ENCODE results near the gene PDE2A.

Gene PDE2A

DNA sequence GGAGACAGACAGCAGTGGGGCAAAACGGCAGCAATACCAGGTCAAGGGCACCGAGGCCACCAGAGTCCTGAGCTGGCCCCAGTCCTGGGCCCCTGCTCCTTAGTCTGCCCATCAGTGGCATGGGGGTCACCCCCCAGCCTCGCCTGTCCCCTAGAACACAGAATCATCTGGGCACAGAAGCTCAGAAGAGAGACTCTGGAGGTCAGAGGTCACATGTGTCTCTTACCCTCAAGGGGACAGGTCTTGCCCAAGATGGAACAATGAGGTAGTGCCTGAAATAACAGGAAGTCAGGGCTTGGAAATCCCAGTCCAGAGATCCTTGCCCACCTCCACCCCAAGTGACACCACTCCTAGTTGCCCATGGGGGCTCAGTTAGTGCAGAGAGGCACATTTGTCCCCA, 20.6 kb downstream of the PDE2A start:
- Histone ChIP-seq H3K27ac (no peak overlapping the region), H3K36me3 (ENCODE audit: insufficient read depth, low read length) (no peaks in the 10 kb centered on the region), H3K9me3 (ENCODE audit: low read depth, low read length) (no peaks in the 10 kb centered on the region), H3K9ac (ENCODE audit: insufficient read length) (no peak overlapping the region), H3K4me3 (no peak overlapping the region)
- TF ChIP-seq FOXP2 (optimal IDR thresholded peaks at IDR 0.05; ENCODE audit: control extremely low read depth, extremely low read length, insufficient read depth) (no peak), POLR2AphosphoS5 (IDR thresholded peaks at IDR 0.05; ENCODE audit: borderline replicate concordance, low read depth, low read length) (no peak), EZH2 (IDR thresholded peaks at IDR 0.05) (no peak)
- DNase-seq (ENCODE audit: low read depth, low spot score), result no peak

- Histone ChIP-seq H3K9me3 (ENCODE audit: low read depth, low read length) (no peaks in the 10 kb centered on the region), H3K9ac (ENCODE audit: insufficient read length) (no peak overlapping the region), H3K36me3 (ENCODE audit: insufficient read depth, low read length) (no peaks in the 10 kb centered on the region), H3K4me3 (no peak overlapping the region), H3K27ac (no peak overlapping the region)
- TF ChIP-seq FOXP2 (optimal IDR thresholded peaks at IDR 0.05; ENCODE audit: control extremely low read depth, extremely low read length, insufficient read depth), result no peak
- TF ChIP-seq EZH2 (IDR thresholded peaks at IDR 0.05), result no peak
- no peak for TF ChIP-seq POLR2AphosphoS5 (IDR thresholded peaks at IDR 0.05; ENCODE audit: borderline replicate concordance, low read depth, low read length)
- no peak for DNase-seq (ENCODE audit: low read depth, low spot score)
These were observed 21.2 kb downstream of the PDE2A start for GRCh38 chr11:72652873-72653630.

- no peaks in the 10 kb centered on the region for H3K9me3 ChIP-seq (ENCODE audit: low read depth, low read length)
- TF ChIP-seq FOXP2 (optimal IDR thresholded peaks at IDR 0.05; ENCODE audit: control extremely low read depth, extremely low read length, insufficient read depth) (no peak), POLR2AphosphoS5 (IDR thresholded peaks at IDR 0.05; ENCODE audit: borderline replicate concordance, low read depth, low read length) (no peak), EZH2 (IDR thresholded peaks at IDR 0.05) (no peak)
- DNase-seq (ENCODE audit: low read depth, low spot score), result no peak
- H3K36me3 ChIP-seq (ENCODE audit: insufficient read depth, low read length), result no peaks in the 10 kb centered on the region
- no peak overlapping the region for H3K9ac ChIP-seq (ENCODE audit: insufficient read length)
- H3K27ac ChIP-seq, result no peak overlapping the region
- no peak overlapping the region for H3K4me3 ChIP-seq
These were observed 22.1 kb downstream of the PDE2A start for GRCh38 chr11:72652133-72652532.

DNA sequence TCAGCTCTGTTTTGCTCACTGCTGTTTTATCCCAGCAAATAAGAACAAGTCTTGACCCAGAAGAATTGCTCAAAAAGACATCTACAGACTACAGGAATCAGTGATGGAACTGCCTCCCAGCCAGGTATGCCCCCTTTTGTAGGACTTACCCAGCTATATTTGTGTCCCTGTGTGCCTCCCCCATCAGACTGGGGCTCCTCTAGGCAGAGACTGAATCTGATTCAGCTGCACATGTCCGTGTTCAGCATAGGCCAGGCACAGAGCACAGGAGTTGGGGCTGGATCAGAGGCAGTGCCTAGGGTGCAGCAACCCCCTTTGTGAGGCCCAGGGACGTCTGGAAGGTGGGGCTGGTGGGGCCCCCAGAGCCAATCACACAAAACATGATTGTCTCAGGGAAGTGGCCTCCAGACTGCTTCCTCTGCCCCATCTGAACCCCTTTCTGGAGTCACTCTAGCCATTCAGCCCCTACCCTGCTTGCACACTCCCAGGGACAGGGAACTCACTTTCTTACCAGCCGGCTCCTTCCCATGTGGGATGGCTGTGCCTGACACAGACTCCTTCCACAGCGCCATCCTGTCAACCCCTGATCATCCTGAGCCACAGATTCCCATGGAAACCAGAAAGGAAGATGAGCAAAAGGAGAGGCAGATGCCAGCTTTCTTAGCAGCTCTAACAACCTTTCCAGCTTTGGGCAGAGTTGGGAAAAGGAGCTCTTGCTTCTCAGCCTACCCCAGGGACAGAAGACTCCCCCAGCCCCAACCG, 24.8 kb downstream of the PDE2A start:
- H3K9me3 ChIP-seq (ENCODE audit: low read depth, low read length), result no peaks in the 10 kb centered on the region
- no peak overlapping the region for H3K4me3 ChIP-seq
- no peak overlapping the region for H3K9ac ChIP-seq (ENCODE audit: insufficient read length)
- no peak for DNase-seq (ENCODE audit: low read depth, low spot score)
- H3K36me3 ChIP-seq (ENCODE audit: insufficient read depth, low read length), result no peaks in the 10 kb centered on the region
- H3K27ac ChIP-seq, result no peak overlapping the region
- TF ChIP-seq POLR2AphosphoS5 (IDR thresholded peaks at IDR 0.05; ENCODE audit: borderline replicate concordance, low read depth, low read length), result no peak
- TF ChIP-seq EZH2 (IDR thresholded peaks at IDR 0.05), result no peak
- TF ChIP-seq FOXP2 (optimal IDR thresholded peaks at IDR 0.05; ENCODE audit: control extremely low read depth, extremely low read length, insufficient read depth), result no peak

DNA sequence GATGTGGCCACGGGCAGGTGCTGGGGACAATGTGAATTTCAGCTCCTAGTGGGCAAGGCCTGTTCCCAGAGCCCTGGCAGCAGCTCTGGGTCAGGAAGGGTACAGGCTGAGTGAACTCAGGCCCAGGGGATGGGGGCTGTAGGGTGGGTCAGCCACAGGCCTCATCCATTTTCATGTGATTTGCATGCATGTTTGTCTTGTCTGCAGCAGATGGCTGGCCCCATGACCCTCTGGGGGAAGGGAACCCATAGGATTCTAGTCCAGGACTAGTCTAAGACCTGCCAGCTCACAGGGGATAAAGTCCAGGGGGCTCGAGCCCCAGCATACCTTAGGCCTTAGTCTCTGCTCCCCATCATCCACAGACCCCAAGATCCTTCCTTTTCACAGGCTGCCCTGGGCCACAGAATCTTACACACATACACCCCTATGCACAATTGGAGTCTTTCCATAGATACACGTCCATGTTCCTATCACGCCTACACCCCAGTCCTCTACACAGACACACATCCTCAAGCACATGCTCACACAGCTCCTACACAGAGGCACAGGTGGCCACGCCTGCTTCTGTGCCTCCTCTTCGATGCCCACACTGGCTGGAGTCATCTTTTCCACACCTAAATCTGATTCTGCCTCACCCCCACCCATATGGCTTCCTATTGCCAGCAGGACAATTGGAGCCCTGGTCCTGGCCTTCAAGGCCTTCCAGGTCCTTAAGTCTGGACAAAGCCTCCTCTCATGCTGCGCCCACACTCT, 25.7 kb downstream of the PDE2A start:
- no peak overlapping the region for H3K9ac ChIP-seq (ENCODE audit: insufficient read length)
- H3K27ac ChIP-seq, result no peak overlapping the region
- no peak overlapping the region for H3K4me3 ChIP-seq

GRCh38 chr11:72647882-72648281, 26.3 kb downstream of the PDE2A start:
- no peak overlapping the region for H3K27ac ChIP-seq
- DNase-seq (ENCODE audit: low read depth, low spot score), result no peak
- no peaks in the 10 kb centered on the region for H3K9me3 ChIP-seq (ENCODE audit: low read depth, low read length)
- H3K9ac ChIP-seq (ENCODE audit: insufficient read length), result no peak overlapping the region
- no peak for TF ChIP-seq EZH2 (IDR thresholded peaks at IDR 0.05)
- TF ChIP-seq FOXP2 (optimal IDR thresholded peaks at IDR 0.05; ENCODE audit: control extremely low read depth, extremely low read length, insufficient read depth), result no peak
- H3K36me3 ChIP-seq (ENCODE audit: insufficient read depth, low read length), result no peaks in the 10 kb centered on the region
- H3K4me3 ChIP-seq, result no peak overlapping the region

More for the DNA sequence above, 25.7 kb downstream of the PDE2A start:
- no peaks in the 10 kb centered on the region for H3K9me3 ChIP-seq (ENCODE audit: low read depth, low read length)
- no peak for TF ChIP-seq FOXP2 (optimal IDR thresholded peaks at IDR 0.05; ENCODE audit: control extremely low read depth, extremely low read length, insufficient read depth)
- TF ChIP-seq EZH2 (IDR thresholded peaks at IDR 0.05), result no peak
- no peak for TF ChIP-seq POLR2AphosphoS5 (IDR thresholded peaks at IDR 0.05; ENCODE audit: borderline replicate concordance, low read depth, low read length)
- DNase-seq (ENCODE audit: low read depth, low spot score), result no peak
- H3K36me3 ChIP-seq (ENCODE audit: insufficient read depth, low read length), result no peaks in the 10 kb centered on the region

DNA sequence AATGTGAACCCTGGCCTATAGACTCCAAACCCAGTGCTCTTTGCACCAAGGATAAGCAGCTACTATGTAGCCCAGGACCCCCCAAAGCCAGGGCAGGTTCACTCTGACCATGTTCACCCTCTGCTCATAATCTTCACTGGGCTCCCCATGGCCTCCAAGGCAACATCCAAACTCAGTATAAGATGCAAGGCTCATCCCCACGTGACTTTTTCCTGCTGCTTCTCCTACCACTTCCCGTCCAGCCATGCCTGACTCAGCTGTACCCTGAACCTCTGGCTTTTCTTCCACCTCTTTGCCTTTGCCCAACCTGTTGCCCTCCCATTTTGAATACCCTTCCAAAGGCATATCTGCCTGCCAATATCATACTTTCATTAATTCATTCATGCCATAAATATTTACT, 27.8 kb downstream of the PDE2A start:
- Histone ChIP-seq H3K4me3 (no peak overlapping the region), H3K9me3 (ENCODE audit: low read depth, low read length) (no peaks in the 10 kb centered on the region), H3K27ac (no peak overlapping the region), H3K36me3 (ENCODE audit: insufficient read depth, low read length) (no peaks in the 10 kb centered on the region), H3K9ac (ENCODE audit: insufficient read length) (no peak overlapping the region)
- no peak for TF ChIP-seq FOXP2 (optimal IDR thresholded peaks at IDR 0.05; ENCODE audit: control extremely low read depth, extremely low read length, insufficient read depth)
- TF ChIP-seq EZH2 (IDR thresholded peaks at IDR 0.05), result no peak
- TF ChIP-seq POLR2AphosphoS5 (IDR thresholded peaks at IDR 0.05; ENCODE audit: borderline replicate concordance, low read depth, low read length), result no peak
- DNase-seq (ENCODE audit: low read depth, low spot score), result no peak

- DNase-seq (ENCODE audit: low read depth, low spot score), result no peak
- TF ChIP-seq FOXP2 (optimal IDR thresholded peaks at IDR 0.05; ENCODE audit: control extremely low read depth, extremely low read length, insufficient read depth) (no peak), EZH2 (IDR thresholded peaks at IDR 0.05) (no peak), POLR2AphosphoS5 (IDR thresholded peaks at IDR 0.05; ENCODE audit: borderline replicate concordance, low read depth, low read length) (no peak)
- Histone ChIP-seq H3K27ac (no peak overlapping the region), H3K36me3 (ENCODE audit: insufficient read depth, low read length) (no peaks in the 10 kb centered on the region), H3K9me3 (ENCODE audit: low read depth, low read length) (no peaks in the 10 kb centered on the region), H3K9ac (ENCODE audit: insufficient read length) (no peak overlapping the region), H3K4me3 (no peak overlapping the region)
These were observed 28.2 kb downstream of the PDE2A start for GRCh38 chr11:72646024-72646423.
